Right atrium auricular region (tissue), 2 donors: ENCODE measurements around the gene INHA. TPM values are rescaled to one million over a fixed set of nuclear protein-coding genes. Genes with fewer than 3 reads are reported as not detected.
A peak's percentile ranks its signal among the peaks of the same experiment; 100 is the strongest.

Experiments used
- DNase-seq: peaks from one replicate; pipeline ENCODE4 v3.0.0-alpha.2; 2019; ENCODE audit warnings: low spot score
- H3K27ac ChIP-seq, 2 donors: fragments of 200-600 bp; sonication (generic); 1 replicate in 1 of 2; 2 replicates in 1 of 2; pipeline ENCODE4 v1.5.1; 2016 to 2019
- H3K27me3 ChIP-seq, 2 donors: fragments of 200-600 bp; sonication (generic); one replicate each; pipeline versions ENCODE4 v1.5.1 to v1.6.0; 2017 to 2019
- H3K36me3 ChIP-seq: fragments of 200-600 bp; sonication (generic); one replicate; pipeline ENCODE4 v1.5.1; 2016
- H3K4me1 ChIP-seq, 2 donors: fragments of 200-600 bp; sonication (generic); one replicate each; pipeline versions ENCODE4 v1.5.1 to v1.6.0; 2017 to 2019
- H3K4me3 ChIP-seq, 2 donors: fragments of 200-600 bp; sonication (generic); 1 replicate in 1 of 2; 2 replicates in 1 of 2; pipeline ENCODE4 v1.5.1; 2017 to 2019; ENCODE audit warnings: mild to moderate bottlenecking in 1 of 2, moderate library complexity in 1 of 2
- H3K9me3 ChIP-seq, 2 donors: fragments of 200-600 bp; sonication (generic); one replicate each; pipeline ENCODE4 v1.5.1; 2019
- total RNA-seq, 2 donors: library from RNA; depleted of rRNA; stranded (reverse); fragments of >200 nt; gene quantifications; one replicate each; pipeline ENCODE4 v1.1.0, GENCODE V29; 2016
- TF ChIP-seq, protein P1 (sequence below), 2 donors: fragments of 200-600 bp; sonication (generic); IDR thresholded peaks; one replicate each; pipeline ENCODE4 v1.5.1; 2019; ENCODE audit warnings: antibody characterized with exemption in 2 of 2

Gene INHA
- total RNA-seq, 2 donors from 2014 or later: 1.0 to 28.3 TPM

GRCh38 chr2:219592736-219593135 lies 20.6 kb downstream of the INHA start:
- no peaks in the 10 kb centered on the region for H3K27me3 ChIP-seq
- H3K4me3 ChIP-seq: no peak overlapping the region
- H3K36me3 ChIP-seq: no peaks in the 10 kb centered on the region
- no peak for DNase-seq
- no peaks in the 10 kb centered on the region for H3K9me3 ChIP-seq
- peaks cover 0 to 13% of the 10 kb centered on the region in 2 donors for H3K4me1 ChIP-seq
- TF ChIP-seq, protein P1, sequence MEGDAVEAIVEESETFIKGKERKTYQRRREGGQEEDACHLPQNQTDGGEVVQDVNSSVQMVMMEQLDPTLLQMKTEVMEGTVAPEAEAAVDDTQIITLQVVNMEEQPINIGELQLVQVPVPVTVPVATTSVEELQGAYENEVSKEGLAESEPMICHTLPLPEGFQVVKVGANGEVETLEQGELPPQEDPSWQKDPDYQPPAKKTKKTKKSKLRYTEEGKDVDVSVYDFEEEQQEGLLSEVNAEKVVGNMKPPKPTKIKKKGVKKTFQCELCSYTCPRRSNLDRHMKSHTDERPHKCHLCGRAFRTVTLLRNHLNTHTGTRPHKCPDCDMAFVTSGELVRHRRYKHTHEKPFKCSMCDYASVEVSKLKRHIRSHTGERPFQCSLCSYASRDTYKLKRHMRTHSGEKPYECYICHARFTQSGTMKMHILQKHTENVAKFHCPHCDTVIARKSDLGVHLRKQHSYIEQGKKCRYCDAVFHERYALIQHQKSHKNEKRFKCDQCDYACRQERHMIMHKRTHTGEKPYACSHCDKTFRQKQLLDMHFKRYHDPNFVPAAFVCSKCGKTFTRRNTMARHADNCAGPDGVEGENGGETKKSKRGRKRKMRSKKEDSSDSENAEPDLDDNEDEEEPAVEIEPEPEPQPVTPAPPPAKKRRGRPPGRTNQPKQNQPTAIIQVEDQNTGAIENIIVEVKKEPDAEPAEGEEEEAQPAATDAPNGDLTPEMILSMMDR (IDR thresholded peaks at IDR 0.05): no peak
- H3K27ac ChIP-seq: peak overlapping the region in 1 of 2 donors; percentile 7

DNA sequence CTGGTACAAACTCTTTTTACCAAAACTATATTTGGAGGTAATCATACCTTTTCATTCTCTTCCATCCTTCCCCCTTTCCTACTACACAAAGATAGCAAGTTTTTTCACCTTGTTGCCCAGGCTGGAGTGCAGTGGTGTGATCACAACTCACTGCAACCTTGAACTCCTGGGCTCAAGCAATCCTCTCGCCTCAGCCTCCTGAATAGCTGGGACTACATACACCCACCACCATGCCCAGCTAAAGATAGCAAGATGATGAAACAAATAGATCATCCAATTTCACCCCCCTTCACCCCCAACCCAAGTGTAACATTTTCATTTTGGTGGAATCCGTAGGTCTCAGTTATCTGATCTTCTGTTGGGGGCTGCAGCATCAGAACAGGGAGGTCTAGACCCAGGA lies 21.0 kb downstream of the INHA start:
- H3K27ac ChIP-seq: peak overlapping the region in 1 of 2 donors; percentile 7
- H3K9me3 ChIP-seq: no peaks in the 10 kb centered on the region
- DNase-seq: no peak
- no peak overlapping the region for H3K4me3 ChIP-seq
- H3K36me3 ChIP-seq: no peaks in the 10 kb centered on the region
- H3K4me1 ChIP-seq: peaks cover 0 to 13% of the 10 kb centered on the region in 2 donors
- TF ChIP-seq, protein P1 (IDR thresholded peaks at IDR 0.05): no peak
- H3K27me3 ChIP-seq: no peaks in the 10 kb centered on the region

- Histone ChIP-seq H3K27ac (peak overlapping the region; percentile 89 to 98), H3K27me3 (no peaks in the 10 kb centered on the region), H3K9me3 (no peaks in the 10 kb centered on the region), H3K4me1 (peaks cover 0 to 23% of the 10 kb centered on the region in 2 donors), H3K4me3 (no peak overlapping the region), H3K36me3 (no peaks in the 10 kb centered on the region)
- no peak for DNase-seq
- TF ChIP-seq, protein P1 (IDR thresholded peaks at IDR 0.05): no peak
Measured at GRCh38 chr2:219595256-219595655, 23.1 kb downstream of the INHA start.

GRCh38 chr2:219596954-219597551 lies 24.9 kb downstream of the INHA start:
- Histone ChIP-seq H3K9me3 (no peaks in the 10 kb centered on the region), H3K27me3 (no peaks in the 10 kb centered on the region), H3K27ac (peak overlapping the region; percentile 89 to 98), H3K4me1 (peaks cover 0 to 23% of the 10 kb centered on the region in 2 donors), H3K36me3 (peaks cover 4% of the 10 kb centered on the region), H3K4me3 (peak overlapping the region; percentile 68 to 72)
- DNase-seq: no peak
- TF ChIP-seq, protein P1 (IDR thresholded peaks at IDR 0.05): no peak

DNA sequence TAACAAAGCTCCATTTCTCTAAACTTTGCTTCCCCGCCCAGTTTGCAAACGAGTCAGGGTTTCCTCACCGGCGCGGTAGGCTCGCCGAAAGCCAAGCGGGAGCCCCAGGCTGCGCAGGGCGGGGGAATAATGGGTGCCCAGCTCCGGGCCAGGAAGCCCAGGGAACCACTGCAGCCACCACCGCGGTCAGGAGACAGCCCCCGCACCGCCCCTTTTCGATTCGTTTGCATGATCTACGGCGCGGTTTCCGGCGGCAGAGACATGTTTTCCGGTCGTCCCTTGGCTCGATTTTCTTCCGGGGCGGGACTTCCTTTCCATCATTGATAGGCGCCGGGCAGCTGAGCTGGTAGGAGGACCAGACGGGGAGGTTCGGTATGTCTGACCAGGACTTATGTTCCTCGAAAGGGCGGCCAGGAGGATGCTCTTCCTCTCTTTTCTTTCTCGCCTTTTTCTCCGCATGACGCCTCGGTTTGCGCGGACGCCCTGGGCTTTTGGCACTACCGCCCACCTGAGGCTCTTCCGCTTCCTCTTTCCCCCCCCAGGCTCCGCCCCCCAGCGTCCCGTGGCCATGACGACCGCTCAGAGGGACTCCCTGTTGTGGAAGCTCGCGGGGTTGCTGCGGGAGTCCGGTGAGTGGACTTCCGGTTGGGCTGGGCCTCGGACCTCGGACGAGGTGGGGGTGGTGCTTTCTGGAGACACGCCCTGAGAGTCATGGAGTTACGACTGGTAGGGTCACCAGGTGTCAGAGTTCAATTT lies 25.6 kb downstream of the INHA start, which contains the start of gene STK11IP:
Gene STK11IP (plus strand): TSS at position 306 of the 756 bp plus-strand sequence. CDS start 263 bp downstream, at position 569.
- Histone ChIP-seq H3K27me3 (no peaks in the 10 kb centered on the region), H3K36me3 (peaks cover 10% of the 10 kb centered on the region), H3K4me3 (peak within 1 kb of the TSS; percentile 68 to 72), H3K27ac (peak within 1 kb of the TSS; percentile 89 to 98), H3K4me1 (peaks cover 0 to 23% of the 10 kb centered on the region in 2 donors), H3K9me3 (no peaks in the 10 kb centered on the region)
- peak; percentile 97 for DNase-seq
- TF ChIP-seq, protein P1 (IDR thresholded peaks at IDR 0.05): no peak
